PC-9 (cell line): ENCODE measurements around the gene NECAB3.

Source experiments
- CTCF ChIP-seq: fragments of 200-600 bp; sonication (generic); conservative IDR thresholded peaks from 2 replicates; pipeline ENCODE4 v1.6.1; 2017; ENCODE audit warnings: mixed run types, antibody characterized with exemption, mild to moderate bottlenecking, moderate library complexity
- EZH2 ChIP-seq: fragments of 200-600 bp; sonication (generic); IDR thresholded peaks from 2 replicates; pipeline ENCODE4 v1.8.0; 2017; ENCODE audit warnings: antibody characterized with exemption, low read depth

GRCh38 chr20:33612001-33612400, 62.2 kb downstream of the NECAB3 start:
- no peak for TF ChIP-seq CTCF
- no peak for TF ChIP-seq EZH2
